GM12878 (cell line): ENCODE measurements around the gene FOXD1. TPM values are rescaled to one million over a fixed set of nuclear protein-coding genes. Genes with fewer than 3 reads are reported as not detected.

Experiments used
- ATAC-seq: fragments of 200-7000 bp; cut with Tn5 transposase; 3 replicates; pipeline ENCODE4 v1.9.1; 2020; ENCODE audit warnings: mild to moderate bottlenecking, moderate library complexity
- BruUV-seq: library from RNA; stranded (reverse); fragments of 400-500 nt; replicated peaks from 2 replicates; lab custom pipeline; 2021; lab: Mats Ljungman, UMichigan
- CTCF ChIA-PET: fragments of 300-600 bp; sonication (Branson Sonifier 250); formaldehyde crosslinking; extraction: SDS; loops from one replicate; lab custom pipeline; 2021; ENCODE audit warnings: inconsistent platforms; lab: Yijun Ruan, JAX
- POLR2A ChIA-PET: fragments of 350-600 bp; formaldehyde crosslinking; extraction: SDS; loops from one replicate; lab custom pipeline; 2021; ENCODE audit warnings: inconsistent platforms; lab: Charles Lee
- RAD21 ChIA-PET: fragments of 300-600 bp; sonication (Branson Sonifier 250); formaldehyde crosslinking; loops from one replicate; lab custom pipeline; 2023; ENCODE audit warnings: antibody characterized with exemption; ENCODE audit not compliant: unreplicated experiment; lab: Charles Lee
- SMC1A ChIA-PET: fragments of 300-600 bp; sonication (Branson Sonifier 250); formaldehyde crosslinking; loops from one replicate; lab custom pipeline; 2023; ENCODE audit not compliant: unreplicated experiment, uncharacterized antibody; lab: Charles Lee
- DNase-seq: peaks from one replicate; pipeline ENCODE4 v3.0.0-alpha.2; 2011; ENCODE audit warnings: low read depth, low spot score
- FAIRE-seq: peaks from 3 replicates; lab custom pipeline; 2011; peaks lifted over from hg19 to GRCh38; lab: Jason Lieb, UNC
- H2AFZ ChIP-seq: 2 replicates; pipeline ENCODE4 v1.6.0; 2011; ENCODE audit warnings: low read depth, low read length, control low read depth; ENCODE audit not compliant: control insufficient read depth
- H3K27ac ChIP-seq: 2 replicates; pipeline ENCODE4 v1.5.1; 2011; ENCODE audit warnings: control low read depth; ENCODE audit not compliant: control insufficient read depth, insufficient read depth
- H3K27me3 ChIP-seq, 2 experiments: replicated peaks in 1 of 2; 2 replicates each; pipeline versions ENCODE4 v1.6.0 to v1.6.1; 2011; ENCODE audit warnings: low read length in 1 of 2; ENCODE audit not compliant: control insufficient read depth in 2 of 2, insufficient read depth in 2 of 2
- H3K36me3 ChIP-seq, 2 experiments: 2 replicates each; pipeline ENCODE4 v1.5.1; 2011; ENCODE audit warnings: low read length in 1 of 2; ENCODE audit not compliant: control insufficient read depth in 2 of 2, insufficient read depth in 2 of 2
- H3K4me1 ChIP-seq: 2 replicates; pipeline ENCODE4 v1.6.1; 2011; ENCODE audit warnings: mild to moderate bottlenecking, low read length, moderate library complexity, mixed read lengths; ENCODE audit not compliant: control insufficient read depth, insufficient read depth
- H3K4me2 ChIP-seq: 2 replicates; pipeline ENCODE4 v1.6.0; 2011; ENCODE audit warnings: control low read depth; ENCODE audit not compliant: control insufficient read depth, insufficient read depth
- H3K4me3 ChIP-seq: fragments of 200-600 bp; sonication (generic); 2 replicates; pipeline ENCODE4 v1.5.1; 2016
- H3K79me2 ChIP-seq: 2 replicates; pipeline ENCODE4 v1.6.0; 2011; ENCODE audit warnings: low read length; ENCODE audit not compliant: control insufficient read depth, insufficient read depth
- H3K9ac ChIP-seq: 2 replicates; pipeline ENCODE4 v1.8.0; 2011; ENCODE audit warnings: low read length, control low read depth, mixed read lengths; ENCODE audit not compliant: control insufficient read depth, insufficient read depth
- H3K9me3 ChIP-seq: replicated peaks from 3 replicates; pipeline ENCODE4 v1.5.1; 2011; ENCODE audit warnings: mild to moderate bottlenecking, low read length; ENCODE audit not compliant: control insufficient read depth, insufficient read depth
- H4K20me1 ChIP-seq: 2 replicates; pipeline ENCODE4 v1.6.0; 2011; ENCODE audit not compliant: control insufficient read depth, insufficient read depth
- ATF3 ChIP-seq: IDR thresholded peaks from 2 replicates; pipeline ENCODE4 v1.6.1; 2011; ENCODE audit warnings: low read depth, mild to moderate bottlenecking, low read length, moderate library complexity, borderline replicate concordance; ENCODE audit errors: extremely low read depth
- IRF3 ChIP-seq: fragments of 450-650 bp; IDR thresholded peaks from 2 replicates; pipeline ENCODE4 v1.6.1; 2014; ENCODE audit warnings: mild to moderate bottlenecking
- KDM1A ChIP-seq: fragments of 200-600 bp; sonication (generic); IDR thresholded peaks from 2 replicates; pipeline ENCODE4 v1.6.1; 2016; ENCODE audit warnings: borderline replicate concordance
- SMAD5 ChIP-seq: IDR thresholded peaks from 2 replicates; pipeline ENCODE4 v1.6.1; 2016; ENCODE audit warnings: antibody characterized with exemption, low read depth
- WGBS: methylation state at CpG from one replicate; pipeline ENCODE4 v1.1.6; 2016; ENCODE audit warnings: low lambda C conversion rate; ENCODE audit not compliant: insufficient replicate concordance, insufficient coverage; ENCODE audit errors: missing lambda C conversion rate; 5-methylcytosine and 5-hydroxymethylcytosine counted together
- in situ Hi-C: fragments of 300-500 bp; cut with MboI; formaldehyde crosslinking; loops from 9 replicates; pipeline ENCODE4 v1.14.3; 2018; ENCODE audit warnings: mixed read lengths
- intact Hi-C: fragments of 100-400 bp; cut with micrococcal nuclease; formaldehyde crosslinking; loops from one replicate; pipeline ENCODE4 v1.14.2; 2022; ENCODE audit not compliant: unreplicated experiment
- polyA plus RNA-seq, 11 experiments: library from polyadenylated mRNA; depleted of rRNA in 4 of 11; unstranded in 6 of 11; stranded (reverse) in 5 of 11; fragments of >200 nt; fragmentation: Nextera tagmentation in 4 of 11; fragmentation: Illumina TruSeq in 1 of 11; extraction: Ambion mirVana in 4 of 11; extraction: Trizol in 1 of 11; gene quantifications; 1 replicate in 1 of 11; 2 replicates in 10 of 11; pipeline versions ENCODE4 v1.2.1 to v1.2.3, GENCODE V29; 2011 to 2016; ENCODE audit warnings: inconsistent platforms in 2 of 11, missing spikeins in 2 of 11, low read depth in 1 of 11
- total RNA-seq, 4 experiments: library from RNA; depleted of rRNA in 3 of 4; stranded (reverse); fragments of >200 nt in 3 of 4; fragmentation: Illumina TruSeq in 1 of 4; extraction: Trizol in 1 of 4; gene quantifications; 2 replicates each; pipeline versions ENCODE4 v1.2.1 to v1.2.3, GENCODE V29; 2013 to 2021

The FOXD1 gene
- total and polyA plus RNA-seq, 10 of the 15 experiments (the other 5 are each of a cell fraction or from before 2014, with no cell fraction given) = not detected

- peaks cover 34% of the 10 kb centered on the region for H3K79me2 ChIP-seq
- ChIA-PET POLR2A (interaction anchor here (0.8 kb wide), 1 partner anchor 69 kb away, joined by 3 read pairs; the partner anchor contains the start of genes ANKRA2 and UTP15), SMC1A (interaction anchor here (1.5 kb wide), 1 partner anchor 299 kb away, joined by 3 read pairs; no protein-coding TSS in a partner anchor)
These were observed 47.3 kb upstream of the FOXD1 start for GRCh38 chr5:73495772-73496335.

More at GRCh38 chr5:73495772-73496335, 47.3 kb upstream of the FOXD1 start:
- H3K4me1 ChIP-seq = no peaks in the 10 kb centered on the region
- no peak overlapping the region for H3K4me2 ChIP-seq
- H3K9me3 ChIP-seq = no peaks in the 10 kb centered on the region
- no peak for TF ChIP-seq SMAD5
- no peak for TF ChIP-seq ATF3
- no peak for TF ChIP-seq KDM1A
- no peak for TF ChIP-seq IRF3
- intact Hi-C loops = no loop called here
- 83% methylated on average over 4 of the region's 4 CpGs for WGBS
- ChIA-PET CTCF (interaction anchor here (0.6 to 1.3 kb wide), 10 partner anchors 10 to 297 kb away, joined by 3 to 7 read pairs (median 3); no protein-coding TSS in a partner anchor), RAD21 (interaction anchor here (1.3 kb wide), 1 partner anchor 27 kb away, joined by 3 read pairs; no protein-coding TSS in a partner anchor)
- no peaks in the 10 kb centered on the region for H3K36me3 ChIP-seq
- H3K27me3 ChIP-seq = 0 out of 4 replicates have a peak, but pooled peaks cover 0 to 2% of the 10 kb centered on the region in 2 experiments
- H2AFZ ChIP-seq = no peak overlapping the region
- no peak overlapping the region for H3K9ac ChIP-seq
- no TSS peak for BruUV-seq
- FAIRE-seq (no peak), ATAC-seq (no peak), DNase-seq (no peak)
- in situ Hi-C loops = no loop called here
- no peak overlapping the region for H3K4me3 ChIP-seq
- H4K20me1 ChIP-seq = no peaks in the 10 kb centered on the region
- no peak overlapping the region for H3K27ac ChIP-seq
